ENCODE measurements around the gene PRL. TPM values are rescaled to one million over a fixed set of nuclear protein-coding genes. Genes with fewer than 3 reads are reported as not detected.

PRL gene
- total and polyA plus RNA-seq, 4 donors: not detected

DNA sequence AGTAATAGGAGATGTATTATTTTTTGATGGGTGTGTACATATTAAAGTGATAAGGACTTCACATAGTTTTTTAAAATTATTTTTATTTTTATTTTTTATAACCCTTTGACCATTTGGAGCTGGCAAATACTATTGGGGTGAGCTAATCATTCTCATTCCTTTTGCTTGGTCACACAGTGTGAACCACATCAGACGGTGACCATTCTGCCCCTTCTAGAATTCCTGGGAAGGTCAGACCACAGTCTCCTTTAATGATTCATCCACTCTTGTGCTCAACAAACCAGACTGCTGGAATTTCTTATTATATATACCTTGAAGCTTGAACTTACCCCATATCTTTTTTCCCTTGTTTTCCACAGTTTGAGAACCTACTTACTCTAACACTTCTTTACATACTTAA lies 23.9 kb upstream of the PRL start (continued):
- TF ChIP-seq CTCF (IDR thresholded peaks at IDR 0.05; ENCODE audit: low read depth, low read length, missing input control): no peak
- no peak for TF ChIP-seq HNF4G (IDR thresholded peaks at IDR 0.05)
- no peak for TF ChIP-seq GABPA (IDR thresholded peaks at IDR 0.05 in 1 of 2, conservative IDR thresholded peaks at IDR 0.05 in 1 of 2)
- TF ChIP-seq, protein P1, sequence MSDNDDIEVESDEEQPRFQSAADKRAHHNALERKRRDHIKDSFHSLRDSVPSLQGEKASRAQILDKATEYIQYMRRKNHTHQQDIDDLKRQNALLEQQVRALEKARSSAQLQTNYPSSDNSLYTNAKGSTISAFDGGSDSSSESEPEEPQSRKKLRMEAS (IDR thresholded peaks at IDR 0.05): no peak
- TF ChIP-seq RXRA (IDR thresholded peaks at IDR 0.05): no peak

- Histone ChIP-seq H3K27ac (ENCODE audit: low read depth in 1 of 2, low read length in 2 of 2) (no peak overlapping the region), H3K4me1 (ENCODE audit: control insufficient read depth in 4 of 4, insufficient read depth in 4 of 4, low read length in 3 of 4) (no peaks in the 10 kb centered on the region), H3K9me3 (ENCODE audit: control insufficient read depth in 4 of 4, low read length in 3 of 4) (peaks cover 0 to 3% (median 0%) of the 10 kb centered on the region in 4 donors), H3K4me3 (ENCODE audit: low read depth in 1 of 3, low read length in 3 of 3) (no peak overlapping the region), H3K9ac (ENCODE audit: low read depth in 1 of 2, low read length in 2 of 2) (no peak overlapping the region), H3K27me3 (ENCODE audit: control insufficient read depth in 4 of 4, insufficient read depth in 4 of 4, low read length in 3 of 4) (no peaks in the 10 kb centered on the region), H3K36me3 (ENCODE audit: control insufficient read depth in 4 of 4, insufficient read depth in 3 of 4, low read depth in 1 of 4, low read length in 3 of 4) (no peaks in the 10 kb centered on the region)
- TF ChIP-seq JUND (IDR thresholded peaks at IDR 0.05) (no peak), ATF3 (IDR thresholded peaks at IDR 0.05) (no peak), ZBTB33 (IDR thresholded peaks at IDR 0.05) (no peak), EGR1 (IDR thresholded peaks at IDR 0.05; ENCODE audit: low read depth in 2 of 2) (no peak), CTCF (IDR thresholded peaks at IDR 0.05; ENCODE audit: low read depth, low read length, missing input control) (no peak), HNF4G (IDR thresholded peaks at IDR 0.05) (no peak), NR2F2 (IDR thresholded peaks at IDR 0.05) (no peak), RAD21 (IDR thresholded peaks at IDR 0.05) (no peak), HNF4A (conservative IDR thresholded peaks at IDR 0.05) (no peak), FOXA1 (IDR thresholded peaks at IDR 0.05) (no peak), GABPA (IDR thresholded peaks at IDR 0.05 in 1 of 2, conservative IDR thresholded peaks at IDR 0.05 in 1 of 2) (no peak), RXRA (IDR thresholded peaks at IDR 0.05) (no peak)
- TF ChIP-seq, protein P1 (IDR thresholded peaks at IDR 0.05): no peak
- TF ChIP-seq, protein P2, sequence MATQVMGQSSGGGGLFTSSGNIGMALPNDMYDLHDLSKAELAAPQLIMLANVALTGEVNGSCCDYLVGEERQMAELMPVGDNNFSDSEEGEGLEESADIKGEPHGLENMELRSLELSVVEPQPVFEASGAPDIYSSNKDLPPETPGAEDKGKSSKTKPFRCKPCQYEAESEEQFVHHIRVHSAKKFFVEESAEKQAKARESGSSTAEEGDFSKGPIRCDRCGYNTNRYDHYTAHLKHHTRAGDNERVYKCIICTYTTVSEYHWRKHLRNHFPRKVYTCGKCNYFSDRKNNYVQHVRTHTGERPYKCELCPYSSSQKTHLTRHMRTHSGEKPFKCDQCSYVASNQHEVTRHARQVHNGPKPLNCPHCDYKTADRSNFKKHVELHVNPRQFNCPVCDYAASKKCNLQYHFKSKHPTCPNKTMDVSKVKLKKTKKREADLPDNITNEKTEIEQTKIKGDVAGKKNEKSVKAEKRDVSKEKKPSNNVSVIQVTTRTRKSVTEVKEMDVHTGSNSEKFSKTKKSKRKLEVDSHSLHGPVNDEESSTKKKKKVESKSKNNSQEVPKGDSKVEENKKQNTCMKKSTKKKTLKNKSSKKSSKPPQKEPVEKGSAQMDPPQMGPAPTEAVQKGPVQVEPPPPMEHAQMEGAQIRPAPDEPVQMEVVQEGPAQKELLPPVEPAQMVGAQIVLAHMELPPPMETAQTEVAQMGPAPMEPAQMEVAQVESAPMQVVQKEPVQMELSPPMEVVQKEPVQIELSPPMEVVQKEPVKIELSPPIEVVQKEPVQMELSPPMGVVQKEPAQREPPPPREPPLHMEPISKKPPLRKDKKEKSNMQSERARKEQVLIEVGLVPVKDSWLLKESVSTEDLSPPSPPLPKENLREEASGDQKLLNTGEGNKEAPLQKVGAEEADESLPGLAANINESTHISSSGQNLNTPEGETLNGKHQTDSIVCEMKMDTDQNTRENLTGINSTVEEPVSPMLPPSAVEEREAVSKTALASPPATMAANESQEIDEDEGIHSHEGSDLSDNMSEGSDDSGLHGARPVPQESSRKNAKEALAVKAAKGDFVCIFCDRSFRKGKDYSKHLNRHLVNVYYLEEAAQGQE (IDR thresholded peaks at IDR 0.05): no peak
- WGBS: 89% methylated on average over 22 of the region's 22 CpGs
- no peak for DNase-seq (ENCODE audit: low spot score)
Observed at GRCh38 chr6:22318404-22318803, 21.6 kb upstream of the PRL start.

Measured in liver (tissue), 9 donors.